ENCODE data around the gene VSX2.

DNA sequence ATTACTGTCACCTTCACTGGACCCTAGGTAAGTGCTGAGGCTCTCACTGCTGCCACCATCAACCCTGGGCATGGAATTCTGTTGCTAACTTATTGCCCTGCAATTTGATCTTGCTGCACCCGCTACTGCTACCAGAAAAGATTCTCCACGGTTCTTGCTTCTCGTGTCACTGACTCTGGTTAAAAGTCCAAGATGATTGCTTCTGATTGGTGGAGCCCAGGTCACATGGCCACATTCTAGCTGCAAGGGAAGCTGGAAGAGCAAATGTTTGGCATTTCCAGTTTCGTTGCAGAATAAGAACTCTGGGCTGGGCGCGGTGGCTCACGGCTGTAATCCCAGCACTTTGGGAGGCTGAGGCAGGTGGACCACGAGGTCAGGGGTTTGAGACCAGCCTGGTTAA, 7.5 kb upstream of the VSX2 start:
- TF ChIP-seq CTCF (IDR thresholded peaks at IDR 0.05; ENCODE audit: poor library complexity, severe bottlenecking) (no peak), POLR2AphosphoS5 (IDR thresholded peaks at IDR 0.05) (no peak), EZH2 (IDR thresholded peaks at IDR 0.05; ENCODE audit: borderline replicate concordance, insufficient read depth, low read length, poor library complexity, severe bottlenecking) (no peak)
- TF ChIP-seq, protein P1, sequence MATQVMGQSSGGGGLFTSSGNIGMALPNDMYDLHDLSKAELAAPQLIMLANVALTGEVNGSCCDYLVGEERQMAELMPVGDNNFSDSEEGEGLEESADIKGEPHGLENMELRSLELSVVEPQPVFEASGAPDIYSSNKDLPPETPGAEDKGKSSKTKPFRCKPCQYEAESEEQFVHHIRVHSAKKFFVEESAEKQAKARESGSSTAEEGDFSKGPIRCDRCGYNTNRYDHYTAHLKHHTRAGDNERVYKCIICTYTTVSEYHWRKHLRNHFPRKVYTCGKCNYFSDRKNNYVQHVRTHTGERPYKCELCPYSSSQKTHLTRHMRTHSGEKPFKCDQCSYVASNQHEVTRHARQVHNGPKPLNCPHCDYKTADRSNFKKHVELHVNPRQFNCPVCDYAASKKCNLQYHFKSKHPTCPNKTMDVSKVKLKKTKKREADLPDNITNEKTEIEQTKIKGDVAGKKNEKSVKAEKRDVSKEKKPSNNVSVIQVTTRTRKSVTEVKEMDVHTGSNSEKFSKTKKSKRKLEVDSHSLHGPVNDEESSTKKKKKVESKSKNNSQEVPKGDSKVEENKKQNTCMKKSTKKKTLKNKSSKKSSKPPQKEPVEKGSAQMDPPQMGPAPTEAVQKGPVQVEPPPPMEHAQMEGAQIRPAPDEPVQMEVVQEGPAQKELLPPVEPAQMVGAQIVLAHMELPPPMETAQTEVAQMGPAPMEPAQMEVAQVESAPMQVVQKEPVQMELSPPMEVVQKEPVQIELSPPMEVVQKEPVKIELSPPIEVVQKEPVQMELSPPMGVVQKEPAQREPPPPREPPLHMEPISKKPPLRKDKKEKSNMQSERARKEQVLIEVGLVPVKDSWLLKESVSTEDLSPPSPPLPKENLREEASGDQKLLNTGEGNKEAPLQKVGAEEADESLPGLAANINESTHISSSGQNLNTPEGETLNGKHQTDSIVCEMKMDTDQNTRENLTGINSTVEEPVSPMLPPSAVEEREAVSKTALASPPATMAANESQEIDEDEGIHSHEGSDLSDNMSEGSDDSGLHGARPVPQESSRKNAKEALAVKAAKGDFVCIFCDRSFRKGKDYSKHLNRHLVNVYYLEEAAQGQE (IDR thresholded peaks at IDR 0.05; ENCODE audit: borderline replicate concordance): no peak

Measured in neural cell (in vitro differentiated cells).